Natural killer cell treated with Interleukin-12 subunit alpha and Interleukin-12 subunit beta and Interleukin-15 and Interleukin-18, amount 100 ng/mL, for 72 hours (primary cell): ENCODE measurements around the gene MYL1. TPM values are rescaled to one million over a fixed set of nuclear protein-coding genes. Genes with fewer than 3 reads are reported as not detected.

Experiments
- ATAC-seq, 2 donors: fragments of 150-1000 bp; cut with Tn5 transposase in 1 of 2; sonication (Bioruptor Pico), chemical (Tn5 transposase) in 1 of 2; 2 replicates each; pipeline ENCODE4 v1.10.0; 2021
- DNase-seq: peaks from one replicate; pipeline ENCODE4 v3.0.0; 2022; ENCODE audit warnings: low spot score
- H3K27ac Mint-ChIP-seq, 2 donors: 1 replicate in 1 of 2; 2 replicates in 1 of 2; pipeline ENCODE4 v1.8.0; 2022; ENCODE audit warnings: mixed read lengths in 2 of 2, mild to moderate bottlenecking in 1 of 2, moderate library complexity in 1 of 2
- H3K27me3 Mint-ChIP-seq, 2 donors: 1 replicate in 1 of 2; 2 replicates in 1 of 2; pipeline ENCODE4 v1.8.0; 2022; ENCODE audit warnings: mixed read lengths in 2 of 2
- H3K36me3 Mint-ChIP-seq: one replicate; pipeline ENCODE4 v1.8.0; 2022; ENCODE audit warnings: mixed read lengths
- H3K4me1 Mint-ChIP-seq, 2 donors: 1 replicate in 1 of 2; 2 replicates in 1 of 2; pipeline ENCODE4 v1.8.0; 2022; ENCODE audit warnings: low read depth in 2 of 2, mixed read lengths in 2 of 2, mild to moderate bottlenecking in 1 of 2
- H3K4me3 Mint-ChIP-seq: one replicate; pipeline ENCODE4 v1.8.0; 2022; ENCODE audit warnings: mixed read lengths
- H3K9me3 Mint-ChIP-seq: 2 replicates; pipeline ENCODE4 v1.8.0; 2022; ENCODE audit warnings: mixed read lengths
- total RNA-seq, 2 donors: library from RNA; stranded (reverse); gene quantifications; one replicate each; pipeline ENCODE4 v1.2.3, GENCODE V29; 2022

Gene MYL1
- total RNA-seq, result not detected

- Mint-ChIP-seq H3K27ac (no peak within 1 kb of the TSS), H3K4me3 (no peak within 1 kb of the TSS), H3K9me3 (no peaks in the 10 kb centered on the region), H3K27me3 (no peaks in the 10 kb centered on the region), H3K4me1 (no peaks in the 10 kb centered on the region), H3K36me3 (no peaks in the 10 kb centered on the region)
- ATAC-seq (no peak), DNase-seq (no peak)
These were observed at the start of gene MYL1 for GRCh38 chr2:210315015-210315788. Gene MYL1 (minus strand): TSS chr2:210315174. CDS start chr2:210315042, 132 bp downstream.

- ATAC-seq, result no peak
- H3K4me3 Mint-ChIP-seq, result no peak overlapping the region
- no peaks in the 10 kb centered on the region for H3K9me3 Mint-ChIP-seq
- DNase-seq, result no peak
- H3K27me3 Mint-ChIP-seq, result no peaks in the 10 kb centered on the region
- H3K4me1 Mint-ChIP-seq, result no peaks in the 10 kb centered on the region
- H3K36me3 Mint-ChIP-seq, result no peaks in the 10 kb centered on the region
- H3K27ac Mint-ChIP-seq, result no peak overlapping the region
These were observed 48.9 kb upstream of the MYL1 start for GRCh38 chr2:210363876-210364275.

- Mint-ChIP-seq H3K4me3 (no peak overlapping the region), H3K9me3 (no peaks in the 10 kb centered on the region), H3K4me1 (no peaks in the 10 kb centered on the region), H3K36me3 (no peaks in the 10 kb centered on the region), H3K27ac (no peak overlapping the region), H3K27me3 (no peaks in the 10 kb centered on the region)
- DNase-seq (no peak), ATAC-seq (no peak)
These were observed 48.3 kb upstream of the MYL1 start for GRCh38 chr2:210363261-210363660.

GRCh38 chr2:210360412-210360811 is 45.4 kb upstream of the MYL1 start:
- ATAC-seq (no peak), DNase-seq (no peak)
- H3K9me3 Mint-ChIP-seq, result no peaks in the 10 kb centered on the region
- no peak overlapping the region for H3K4me3 Mint-ChIP-seq
- no peaks in the 10 kb centered on the region for H3K27me3 Mint-ChIP-seq
- H3K4me1 Mint-ChIP-seq, result no peaks in the 10 kb centered on the region
- H3K36me3 Mint-ChIP-seq, result no peaks in the 10 kb centered on the region
- no peak overlapping the region for H3K27ac Mint-ChIP-seq

- no peak for ATAC-seq
- Mint-ChIP-seq H3K9me3 (no peaks in the 10 kb centered on the region), H3K4me3 (no peak overlapping the region), H3K4me1 (no peaks in the 10 kb centered on the region), H3K36me3 (no peaks in the 10 kb centered on the region), H3K27ac (no peak overlapping the region), H3K27me3 (no peaks in the 10 kb centered on the region)
- DNase-seq, result no peak
These were observed 42.0 kb upstream of the MYL1 start for GRCh38 chr2:210356944-210357343.

GRCh38 chr2:210337159-210337558 is 22.2 kb upstream of the MYL1 start:
- DNase-seq, result no peak
- no peak for ATAC-seq
- Mint-ChIP-seq H3K36me3 (peaks cover 4% of the 10 kb centered on the region), H3K27me3 (no peaks in the 10 kb centered on the region), H3K27ac (no peak overlapping the region), H3K4me3 (no peak overlapping the region), H3K9me3 (peaks cover 17% of the 10 kb centered on the region), H3K4me1 (no peaks in the 10 kb centered on the region)

GRCh38 chr2:210324906-210325305 is 9.9 kb upstream of the MYL1 start:
- Mint-ChIP-seq H3K4me1 (no peaks in the 10 kb centered on the region), H3K27ac (no peak overlapping the region), H3K36me3 (no peaks in the 10 kb centered on the region), H3K27me3 (no peaks in the 10 kb centered on the region), H3K4me3 (no peak overlapping the region), H3K9me3 (peaks cover 13% of the 10 kb centered on the region)
- ATAC-seq (no peak), DNase-seq (no peak)

GRCh38 chr2:210324458-210324857 is 9.5 kb upstream of the MYL1 start:
- no peak for DNase-seq
- no peaks in the 10 kb centered on the region for H3K27me3 Mint-ChIP-seq
- no peaks in the 10 kb centered on the region for H3K36me3 Mint-ChIP-seq
- no peaks in the 10 kb centered on the region for H3K4me1 Mint-ChIP-seq
- H3K9me3 Mint-ChIP-seq, result peaks cover 13% of the 10 kb centered on the region
- no peak for ATAC-seq
- no peak overlapping the region for H3K4me3 Mint-ChIP-seq
- H3K27ac Mint-ChIP-seq, result no peak overlapping the region

GRCh38 chr2:210323003-210323402 is 8.0 kb upstream of the MYL1 start:
- no peak for ATAC-seq
- Mint-ChIP-seq H3K36me3 (no peaks in the 10 kb centered on the region), H3K9me3 (peaks cover 4% of the 10 kb centered on the region), H3K27ac (no peak overlapping the region), H3K4me1 (no peaks in the 10 kb centered on the region), H3K27me3 (no peaks in the 10 kb centered on the region), H3K4me3 (no peak overlapping the region)
- no peak for DNase-seq

GRCh38 chr2:210318891-210319290 is 3.9 kb upstream of the MYL1 start:
- ATAC-seq (no peak), DNase-seq (no peak)
- Mint-ChIP-seq H3K4me3 (no peak overlapping the region), H3K27ac (no peak overlapping the region), H3K36me3 (no peaks in the 10 kb centered on the region), H3K27me3 (no peaks in the 10 kb centered on the region), H3K4me1 (no peaks in the 10 kb centered on the region), H3K9me3 (peaks cover under 1% of the 10 kb centered on the region)

- Mint-ChIP-seq H3K4me1 (no peaks in the 10 kb centered on the region), H3K9me3 (no peaks in the 10 kb centered on the region), H3K4me3 (no peak overlapping the region), H3K27ac (no peak overlapping the region), H3K27me3 (no peaks in the 10 kb centered on the region), H3K36me3 (no peaks in the 10 kb centered on the region)
- DNase-seq (no peak), ATAC-seq (no peak)
These were observed 3.5 kb upstream of the MYL1 start for GRCh38 chr2:210318486-210318885.

- ATAC-seq (no peak), DNase-seq (no peak)
- Mint-ChIP-seq H3K9me3 (no peaks in the 10 kb centered on the region), H3K27ac (no peak overlapping the region), H3K36me3 (no peaks in the 10 kb centered on the region), H3K27me3 (no peaks in the 10 kb centered on the region), H3K4me3 (no peak overlapping the region), H3K4me1 (no peaks in the 10 kb centered on the region)
These were observed 4.4 kb downstream of the MYL1 start for GRCh38 chr2:210310550-210310949.

GRCh38 chr2:210309548-210310233 is 5.3 kb downstream of the MYL1 start:
- no peak for ATAC-seq
- no peaks in the 10 kb centered on the region for H3K9me3 Mint-ChIP-seq
- DNase-seq, result no peak
- no peaks in the 10 kb centered on the region for H3K27me3 Mint-ChIP-seq
- H3K4me3 Mint-ChIP-seq, result no peak overlapping the region
- no peaks in the 10 kb centered on the region for H3K36me3 Mint-ChIP-seq
- H3K4me1 Mint-ChIP-seq, result no peaks in the 10 kb centered on the region
- no peak overlapping the region for H3K27ac Mint-ChIP-seq

GRCh38 chr2:210303498-210303897 is 11.5 kb downstream of the MYL1 start:
- H3K36me3 Mint-ChIP-seq, result no peaks in the 10 kb centered on the region
- no peak overlapping the region for H3K4me3 Mint-ChIP-seq
- H3K9me3 Mint-ChIP-seq, result no peaks in the 10 kb centered on the region
- H3K4me1 Mint-ChIP-seq, result no peaks in the 10 kb centered on the region
- DNase-seq (no peak), ATAC-seq (no peak)
- no peak overlapping the region for H3K27ac Mint-ChIP-seq
- no peaks in the 10 kb centered on the region for H3K27me3 Mint-ChIP-seq
